Gastroesophageal sphincter (tissue), 3 donors: ENCODE results near the gene VDR.

Source experiments
- CTCF ChIP-seq, 4 experiments: fragments of 200-600 bp in 2 of 4; fragments of 450-650 bp in 2 of 4; sonication (generic) in 1 of 4; IDR thresholded peaks; one replicate each; pipeline ENCODE4 v1.5.1; 2017 to 2019; ENCODE audit warnings: antibody characterized with exemption in 4 of 4, mild to moderate bottlenecking in 2 of 4, moderate library complexity in 2 of 4
- EP300 ChIP-seq: sonication (generic); formaldehyde crosslinking; IDR thresholded peaks from one replicate; pipeline ENCODE4 v1.6.1; 2017; ENCODE audit warnings: antibody characterized with exemption, mild to moderate bottlenecking
- POLR2A ChIP-seq, 2 donors: fragments of 450-650 bp; IDR thresholded peaks; one replicate each; pipeline ENCODE4 v1.6.1; 2017; ENCODE audit warnings: antibody characterized with exemption in 2 of 2, mild to moderate bottlenecking in 2 of 2, moderate library complexity in 1 of 2
- POLR2AphosphoS5 ChIP-seq: sonication (generic); formaldehyde crosslinking; IDR thresholded peaks from one replicate; pipeline ENCODE4 v1.6.1; 2017; ENCODE audit warnings: antibody characterized with exemption

DNA sequence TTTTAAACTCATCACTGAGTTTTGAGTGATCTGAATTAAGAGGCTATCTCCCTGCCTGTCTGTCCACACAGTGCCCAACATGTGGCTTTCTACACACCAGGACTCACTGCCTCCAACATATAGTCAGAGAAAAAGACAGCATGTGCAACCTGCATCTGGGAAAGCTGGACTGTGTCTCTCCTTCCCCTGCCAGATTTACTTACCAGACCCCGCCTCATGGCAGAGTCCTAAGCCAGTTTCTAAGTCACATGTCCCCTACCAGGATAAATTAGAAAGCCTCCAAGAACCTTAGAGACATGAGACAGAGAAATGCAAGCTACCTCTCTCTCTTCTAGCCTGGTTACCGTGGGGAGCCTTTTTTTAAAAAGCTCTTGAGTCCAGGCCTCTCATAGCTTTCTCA, 82.4 kb downstream of the VDR start:
- no peak for TF ChIP-seq CTCF (IDR thresholded peaks at IDR 0.05)
- TF ChIP-seq POLR2A (IDR thresholded peaks at IDR 0.05): no peak
- no peak for TF ChIP-seq POLR2AphosphoS5
- TF ChIP-seq EP300: no peak
